Head of caudate nucleus (tissue), 42 donors: ENCODE data around the gene CMPK1.
"Not testable (repeated sequence)": the region's sequence is repeated elsewhere in the genome, so short reads cannot be mapped to it uniquely, and the experiment has no call there.

Source experiments
- DNase-seq, 42 donors: peaks; one replicate each; pipeline versions ENCODE4 v3.0.0 to v3.0.0-alpha.2; 2020 to 2021; ENCODE audit warnings: mixed read lengths in 7 of 42
- intact Hi-C: fragments of 100-400 bp; cut with DNase I; formaldehyde crosslinking; loops from one replicate; pipeline ENCODE4 v1.15.0; 2022

The CMPK1 gene

GRCh38 chr1:47333922-47334764, 553 bp downstream of the CMPK1 start:
- DNase-seq, result peak; percentile 64 to 93 (median 83)
- intact Hi-C loops, result loop anchor here (2.0 kb wide), 1 partner anchor 19 kb away; the partner anchor contains the start of gene STIL

GRCh38 chr1:47334765-47335435, 1.3 kb downstream of the CMPK1 start:
- intact Hi-C loops, result no loop called here
- no peak for DNase-seq

GRCh38 chr1:47337350-47337749, 3.8 kb downstream of the CMPK1 start:
- intact Hi-C loops, result no loop called here
- no peak for DNase-seq

DNA sequence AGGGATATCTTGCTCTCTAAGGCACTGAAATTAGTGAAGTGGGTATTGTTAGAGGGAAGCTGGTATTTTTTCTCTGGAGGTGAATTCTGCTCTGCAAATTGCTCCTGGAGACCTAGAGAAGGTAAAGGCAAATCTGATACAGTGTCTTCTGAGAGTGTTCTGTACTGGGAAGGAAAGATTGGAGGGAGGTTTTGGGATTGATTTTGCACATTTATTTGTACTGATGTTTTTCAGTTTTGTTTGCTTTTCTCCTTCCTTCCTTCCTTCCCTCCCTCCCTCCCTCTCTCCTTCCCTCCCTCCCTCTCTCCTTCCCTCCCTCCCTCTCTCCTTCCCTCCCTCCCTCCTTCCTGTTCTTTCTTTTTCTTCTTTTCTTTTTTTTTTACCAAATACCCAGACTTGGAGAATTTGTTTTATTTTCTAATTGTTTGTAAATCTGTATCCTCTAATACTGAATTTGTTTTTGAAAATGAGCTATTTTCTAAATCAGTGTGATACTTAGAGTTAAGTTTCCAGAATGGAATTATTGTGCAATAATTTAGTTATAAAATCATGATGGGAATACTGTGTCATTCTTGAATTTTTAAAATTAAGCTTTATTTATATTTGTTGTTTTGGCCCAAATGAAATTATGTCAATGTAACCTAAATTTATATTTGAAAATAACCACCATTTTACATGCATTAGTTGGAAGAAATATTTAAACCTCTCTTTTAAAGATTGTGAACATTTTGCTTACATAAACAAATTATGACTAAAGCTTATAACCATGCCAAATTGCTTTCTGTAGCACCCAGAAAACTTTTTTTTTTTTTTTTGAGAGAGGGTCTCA, 4.9 kb downstream of the CMPK1 start:
- no peak for DNase-seq
- intact Hi-C loops, result no loop called here

DNA sequence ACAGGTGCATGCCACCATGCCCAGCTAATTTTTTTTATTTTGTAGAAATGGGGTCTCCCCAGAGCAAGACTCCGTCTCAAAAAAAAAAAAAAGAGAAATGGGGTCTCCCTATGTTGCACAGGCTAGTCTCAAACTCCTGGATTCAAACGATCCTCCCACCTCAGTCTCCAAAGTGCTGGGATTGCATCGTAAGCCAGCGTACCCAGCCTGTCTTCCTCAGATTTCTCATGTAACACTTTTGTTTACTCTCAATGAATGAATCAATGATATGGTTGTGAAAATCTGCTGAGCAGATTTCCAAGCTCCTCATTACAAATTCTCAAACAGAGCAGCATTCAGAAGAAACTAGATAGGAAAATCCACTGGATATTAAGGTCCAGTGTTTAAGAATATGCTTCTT, 6.6 kb downstream of the CMPK1 start:
- intact Hi-C loops, result no loop called here

DNA sequence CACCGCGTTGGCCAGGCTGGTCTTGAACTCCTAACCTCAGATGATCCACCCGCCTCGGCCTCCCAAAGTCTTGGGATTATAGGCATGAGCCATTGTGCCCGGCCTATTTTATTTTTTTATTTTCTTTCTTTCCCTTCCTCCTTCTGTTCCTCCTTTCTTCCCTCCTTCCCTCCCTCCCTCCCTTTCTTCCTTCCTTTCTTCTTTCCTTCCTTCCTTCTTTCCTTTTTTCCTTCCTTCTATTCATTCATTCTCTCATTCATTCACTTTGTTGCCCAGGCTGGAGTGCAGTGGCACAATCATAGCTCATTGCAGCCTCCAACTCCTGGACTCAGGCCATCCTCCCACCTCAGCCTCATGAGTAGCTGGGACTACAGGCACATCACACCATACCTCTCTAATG, 13.4 kb downstream of the CMPK1 start:
- intact Hi-C loops, DNase-seq: not testable (repeated sequence)

More for the DNA sequence above, 6.6 kb downstream of the CMPK1 start:
- no peak for DNase-seq

DNA sequence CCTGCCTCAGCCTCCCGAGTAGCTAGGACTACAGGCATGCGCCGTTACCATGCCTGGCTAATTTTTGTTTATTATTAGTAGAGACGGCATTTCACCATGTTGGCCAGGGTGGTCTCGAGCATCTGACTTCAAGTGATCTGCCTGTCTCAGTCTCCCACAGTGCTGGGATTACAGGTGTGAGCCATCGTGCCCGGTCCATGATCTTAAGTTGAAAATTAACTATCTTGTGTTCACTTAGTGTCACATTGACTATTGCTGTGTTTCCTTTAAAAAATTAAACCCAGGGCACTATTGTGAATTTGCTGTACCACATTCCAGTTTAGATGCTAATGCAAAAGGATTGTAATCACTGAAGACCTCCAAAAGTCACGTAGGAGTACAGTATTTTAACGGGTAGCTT, 14.1 kb downstream of the CMPK1 start:
- intact Hi-C loops, result no loop called here
- DNase-seq, result no peak

- intact Hi-C loops, result no loop called here
- no peak for DNase-seq
Measured at GRCh38 chr1:47348246-47348645, 14.7 kb downstream of the CMPK1 start.

GRCh38 chr1:47351305-47351704, 17.7 kb downstream of the CMPK1 start:
- DNase-seq, result no peak
- intact Hi-C loops, result no loop called here

DNA sequence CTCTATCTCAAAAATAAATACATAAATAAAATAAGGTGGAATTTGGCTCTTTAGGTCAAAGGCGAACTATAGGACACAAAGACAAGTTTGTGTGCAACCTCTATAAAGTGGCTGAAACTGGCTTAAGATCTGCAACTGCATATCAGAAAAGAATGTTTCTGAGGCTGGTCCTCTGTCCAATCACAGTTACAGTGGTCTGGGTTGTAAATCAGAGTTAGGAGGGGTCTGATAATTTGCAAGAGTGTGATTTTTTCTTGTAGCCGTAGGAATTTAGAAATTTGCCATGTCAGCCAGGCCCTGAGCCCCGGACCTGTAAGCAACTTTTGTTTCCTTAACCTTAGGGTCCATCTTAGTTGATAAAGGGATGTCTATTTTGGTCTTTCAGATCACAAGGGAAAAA, 27.8 kb downstream of the CMPK1 start:
- intact Hi-C loops, result no loop called here
- no peak for DNase-seq

GRCh38 chr1:47362828-47363227, 29.2 kb downstream of the CMPK1 start:
- intact Hi-C loops, result no loop called here
- no peak for DNase-seq

GRCh38 chr1:47367651-47368050, 34.1 kb downstream of the CMPK1 start:
- intact Hi-C loops, result no loop called here
- no peak for DNase-seq

DNA sequence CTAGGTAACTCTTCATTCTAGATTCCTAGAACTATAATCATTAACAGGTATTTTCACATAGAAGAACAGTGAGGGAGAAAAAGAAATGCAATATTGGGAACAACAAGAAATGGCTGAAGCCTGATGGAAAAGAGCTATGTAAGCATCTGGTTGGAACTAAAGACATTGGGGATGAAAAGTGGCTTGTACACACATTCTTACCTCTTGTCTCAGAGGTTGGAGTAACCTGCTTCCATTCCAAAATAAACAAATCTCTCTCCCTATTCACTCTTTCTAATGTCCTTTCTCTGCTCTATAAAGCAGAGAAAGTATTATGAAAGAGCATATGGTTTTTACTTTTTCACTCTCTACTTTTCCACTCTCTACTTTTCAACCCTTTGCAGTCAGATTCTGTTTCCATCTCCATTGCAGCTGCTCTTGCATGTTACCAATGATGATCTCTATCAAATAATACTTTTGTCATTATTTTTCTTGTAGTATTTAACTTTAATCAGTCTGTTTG, 37.5 kb downstream of the CMPK1 start:
- DNase-seq, result no peak
- intact Hi-C loops, result no loop called here

DNA sequence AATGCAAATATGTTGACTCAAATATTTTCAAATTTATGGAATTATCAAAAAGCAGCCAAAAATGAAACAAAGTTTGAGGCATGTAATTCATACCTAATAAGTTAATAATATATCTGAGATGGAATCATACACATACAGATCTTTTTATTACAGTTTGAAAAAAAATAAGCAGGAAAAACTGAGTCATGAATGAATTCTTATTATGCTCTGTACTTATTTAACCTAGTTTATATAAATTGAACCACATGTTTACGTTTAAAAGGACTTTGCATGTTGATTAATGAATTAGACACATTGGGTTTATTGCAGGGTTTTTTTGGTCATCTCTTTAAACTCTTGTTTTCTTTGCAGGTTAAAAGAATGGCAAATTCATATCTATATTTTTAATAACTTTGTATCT, 40.9 kb downstream of the CMPK1 start:
- intact Hi-C loops, result no loop called here
- no peak for DNase-seq

GRCh38 chr1:47378147-47378546, 44.6 kb downstream of the CMPK1 start:
- intact Hi-C loops, result no loop called here
- no peak for DNase-seq

GRCh38 chr1:47380699-47381098, 47.1 kb downstream of the CMPK1 start:
- intact Hi-C loops, result no loop called here
- DNase-seq, result no peak

DNA sequence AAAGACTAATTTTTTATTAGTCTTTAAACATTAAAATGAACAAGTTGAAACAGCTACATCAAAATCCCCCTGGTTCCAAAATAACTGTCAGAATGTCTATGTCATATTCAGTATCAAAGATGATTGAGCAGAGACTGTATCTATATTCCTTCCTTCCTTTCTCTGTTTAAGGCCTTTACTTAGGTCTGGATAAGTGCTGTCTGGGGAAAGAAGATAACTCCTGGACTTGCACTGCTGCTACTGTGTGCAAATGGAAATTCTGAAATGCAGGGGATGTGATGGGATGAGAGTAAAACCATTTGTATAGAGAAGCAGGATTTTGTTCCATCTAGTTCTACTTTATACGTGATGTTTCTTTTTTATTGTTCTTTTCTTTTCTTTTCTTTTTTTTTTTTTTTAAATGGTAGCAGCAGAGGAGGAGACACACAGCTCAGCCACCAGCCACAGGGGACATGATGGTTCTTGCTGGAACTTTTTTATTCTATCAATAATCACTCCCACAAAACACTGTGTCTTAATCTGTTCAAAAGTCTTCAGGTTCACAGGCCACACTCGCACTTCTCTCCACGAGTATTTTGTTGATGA, 48.9 kb downstream of the CMPK1 start:
- no peak for DNase-seq
- intact Hi-C loops, result no loop called here

- DNase-seq, result no peak
- intact Hi-C loops, result no loop called here
Measured at GRCh38 chr1:47384083-47384482, 50.5 kb downstream of the CMPK1 start.

DNA sequence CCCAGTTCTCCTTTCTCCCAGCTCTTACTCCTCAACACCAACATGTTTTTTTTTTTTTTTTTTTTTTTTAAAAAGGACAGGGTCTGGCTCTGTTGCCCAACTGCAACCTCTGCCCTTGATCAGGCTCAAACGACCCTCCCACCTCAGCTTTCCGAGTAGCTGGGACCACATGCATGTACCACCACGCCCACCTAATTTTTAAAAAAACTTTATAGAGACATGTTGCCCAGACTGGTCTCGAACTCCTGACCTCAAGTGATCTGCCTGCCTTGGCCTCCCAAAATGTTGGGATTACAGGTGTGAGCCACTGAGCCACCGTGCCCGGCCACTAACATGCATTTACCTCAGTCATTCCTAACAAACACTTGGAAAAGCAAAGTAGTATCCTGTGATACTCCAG, 51.4 kb downstream of the CMPK1 start:
- DNase-seq, result no peak
- intact Hi-C loops, result no loop called here
